ENCODE data around the gene COL4A1.

COL4A1 gene

GRCh38 chr13:110306340-110306959, 507 bp downstream of the COL4A1 start:
- DNase-seq, result peak; percentile 65

- peak; percentile 37 for DNase-seq
Observed at GRCh38 chr13:110305949-110306339, 1.0 kb downstream of the COL4A1 start.

GRCh38 chr13:110305544-110305943, 1.4 kb downstream of the COL4A1 start:
- DNase-seq, result no peak

- DNase-seq, result no peak
Observed at GRCh38 chr13:110305001-110305400, 2.0 kb downstream of the COL4A1 start.

- no peak for DNase-seq
Observed at GRCh38 chr13:110304256-110304655, 2.7 kb downstream of the COL4A1 start.

GRCh38 chr13:110303644-110304043, 3.3 kb downstream of the COL4A1 start:
- DNase-seq, result no peak

GRCh38 chr13:110302997-110303396, 4.0 kb downstream of the COL4A1 start:
- DNase-seq, result no peak

- peak; percentile 75 for DNase-seq
Observed at GRCh38 chr13:110301606-110302553, 5.1 kb downstream of the COL4A1 start.

- DNase-seq, result no peak
Observed at GRCh38 chr13:110301083-110301482, 5.9 kb downstream of the COL4A1 start.

GRCh38 chr13:110300090-110300815, 6.7 kb downstream of the COL4A1 start:
- DNase-seq, result no peak

- no peak for DNase-seq
Observed at GRCh38 chr13:110299283-110299840, 7.6 kb downstream of the COL4A1 start.

GRCh38 chr13:110298505-110299282, 8.3 kb downstream of the COL4A1 start:
- no peak for DNase-seq

GRCh38 chr13:110297766-110298504, 9.0 kb downstream of the COL4A1 start:
- DNase-seq, result no peak

- DNase-seq, result no peak
Observed at GRCh38 chr13:110297011-110297410, 9.9 kb downstream of the COL4A1 start.

- no peak for DNase-seq
Observed at GRCh38 chr13:110294622-110295021, 12.3 kb downstream of the COL4A1 start.

- DNase-seq, result no peak
Observed at GRCh38 chr13:110294146-110294545, 12.8 kb downstream of the COL4A1 start.

- DNase-seq, result no peak
Observed at GRCh38 chr13:110293649-110294048, 13.3 kb downstream of the COL4A1 start.

- no peak for DNase-seq
Observed at GRCh38 chr13:110293037-110293436, 13.9 kb downstream of the COL4A1 start.

- no peak for DNase-seq
Observed at GRCh38 chr13:110291286-110291685, 15.7 kb downstream of the COL4A1 start.

- no peak for DNase-seq
Observed at GRCh38 chr13:110290826-110291225, 16.1 kb downstream of the COL4A1 start.

GRCh38 chr13:110290153-110290552, 16.8 kb downstream of the COL4A1 start:
- DNase-seq, result no peak

- no peak for DNase-seq
Observed at GRCh38 chr13:110289661-110290060, 17.3 kb downstream of the COL4A1 start.

Data from islet precursor cell (in vitro differentiated cells).